A673 (cell line): ENCODE data around the gene DOCK4. TPM values are rescaled to one million over a fixed set of nuclear protein-coding genes. Genes with fewer than 3 reads are reported as not detected.

Experiments
- BruUV-seq: library from RNA; stranded (reverse); fragments of 400-500 nt; replicated peaks from 2 replicates; lab custom pipeline; 2021; lab: Mats Ljungman, UMichigan
- CTCF ChIA-PET: fragments of 300-600 bp; sonication (Branson Sonifier 250); formaldehyde crosslinking; loops from one replicate; lab custom pipeline; 2022; ENCODE audit warnings: antibody characterized with exemption; lab: Charles Lee
- POLR2A ChIA-PET: fragments of 300-600 bp; sonication (Branson Sonifier 250); formaldehyde crosslinking; loops from one replicate; lab custom pipeline; 2022; ENCODE audit warnings: antibody characterized with exemption; ENCODE audit not compliant: low non-redundant PET; lab: Charles Lee
- DNase-seq: peaks from one replicate; pipeline ENCODE4 v3.0.0-alpha.2; 2015; ENCODE audit warnings: low spot score
- H3K27ac ChIP-seq: fragments of 200-600 bp; sonication (generic); 2 replicates; pipeline ENCODE4 v1.5.1; 2016; ENCODE audit warnings: mixed run types, low read depth, mild to moderate bottlenecking, mixed read lengths, antibody characterized with exemption, low read length; ENCODE audit not compliant: poor library complexity, severe bottlenecking
- H3K27me3 ChIP-seq: fragments of 200-600 bp; sonication (generic); replicated peaks from 2 replicates; pipeline ENCODE4 v1.6.1; 2017; ENCODE audit warnings: mixed run types, low read depth, mild to moderate bottlenecking, mixed read lengths, antibody characterized with exemption, low read length; ENCODE audit not compliant: insufficient read depth, poor library complexity
- H3K36me3 ChIP-seq: fragments of 200-600 bp; sonication (generic); 2 replicates; pipeline ENCODE4 v1.6.1; 2016; ENCODE audit warnings: mixed run types, mild to moderate bottlenecking, mixed read lengths, antibody characterized with exemption, low read length; ENCODE audit not compliant: insufficient read depth, poor library complexity, severe bottlenecking
- H3K4me1 ChIP-seq: fragments of 200-600 bp; sonication (generic); 2 replicates; pipeline ENCODE4 v1.6.1; 2017; ENCODE audit warnings: mixed run types, mild to moderate bottlenecking, mixed read lengths, antibody characterized with exemption, low read length; ENCODE audit not compliant: insufficient read depth, poor library complexity, severe bottlenecking
- H3K4me3 ChIP-seq: fragments of 200-600 bp; sonication (generic); 2 replicates; pipeline ENCODE4 v1.5.1; 2016; ENCODE audit warnings: low read depth, mixed run types, mild to moderate bottlenecking, mixed read lengths, low read length; ENCODE audit not compliant: poor library complexity, severe bottlenecking
- H3K9me3 ChIP-seq: fragments of 200-600 bp; sonication (generic); 2 replicates; pipeline ENCODE4 v1.6.1; 2016; ENCODE audit warnings: mixed run types, low read depth, mild to moderate bottlenecking, mixed read lengths, antibody characterized with exemption, low read length; ENCODE audit not compliant: poor library complexity, severe bottlenecking
- EZH2 ChIP-seq: fragments of 200-600 bp; sonication (generic); IDR thresholded peaks from 2 replicates; pipeline ENCODE4 v1.6.1; 2017; ENCODE audit warnings: borderline replicate concordance, low read depth, mild to moderate bottlenecking, mixed read lengths, antibody characterized with exemption, low read length; ENCODE audit not compliant: poor library complexity, severe bottlenecking
- intact Hi-C: fragments of 100-400 bp; cut with micrococcal nuclease; formaldehyde crosslinking; loops from one replicate; pipeline ENCODE4 v1.10.0; 2022; ENCODE audit not compliant: unreplicated experiment
- total RNA-seq: library from RNA; stranded (reverse); gene quantifications from 2 replicates; pipeline ENCODE4 v1.2.3, GENCODE V29; 2021
- TF ChIP-seq, protein P1 (sequence below): fragments of 300-800, 200-600 bp; sonication (generic); conservative IDR thresholded peaks from 2 replicates; pipeline ENCODE4 v1.5.1; 2017; ENCODE audit warnings: low read depth, mild to moderate bottlenecking, antibody characterized with exemption, low read length, moderate library complexity, mixed read lengths

DOCK4 gene
- total RNA-seq, 1 experiment from 2014 or later, result 28.5 TPM

DNA sequence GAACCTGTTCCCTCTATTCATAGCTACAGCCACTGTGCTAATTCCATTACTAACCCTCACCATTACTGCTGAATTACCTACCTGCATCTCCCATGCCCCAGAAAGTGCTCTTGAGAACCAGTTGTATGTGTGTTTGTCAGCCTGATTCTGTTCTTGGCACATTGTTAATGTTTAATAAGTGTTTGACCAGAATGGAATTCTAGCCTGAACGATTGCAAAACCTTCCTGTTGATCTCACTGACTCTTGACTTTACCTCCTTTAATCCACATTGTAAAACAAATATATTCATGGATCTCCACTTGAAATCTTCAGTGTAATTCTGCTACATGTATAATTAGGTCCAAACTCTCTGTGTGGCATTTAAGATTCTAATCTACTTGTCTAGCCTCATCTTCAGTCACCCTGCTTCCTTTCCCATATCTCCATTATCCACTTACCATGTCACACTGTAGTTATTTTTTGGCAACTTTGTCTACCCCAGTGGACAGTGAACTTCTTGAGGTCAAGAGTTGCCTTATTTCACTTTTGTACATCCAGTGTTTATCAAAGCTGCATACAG, 5.2 kb upstream of the DOCK4 start:
- H3K4me3 ChIP-seq, result no peak overlapping the region
- H3K9me3 ChIP-seq, result no peaks in the 10 kb centered on the region
- no peak for DNase-seq
- no peaks in the 10 kb centered on the region for H3K27me3 ChIP-seq
- H3K36me3 ChIP-seq, result no peaks in the 10 kb centered on the region
- POLR2A ChIA-PET, result no interaction called here
- H3K4me1 ChIP-seq, result no peaks in the 10 kb centered on the region
- CTCF ChIA-PET, result no interaction called here
- BruUV-seq, result no TSS peak
- intact Hi-C loops, result no loop called here
- no peak for TF ChIP-seq EZH2
- TF ChIP-seq, protein P1, sequence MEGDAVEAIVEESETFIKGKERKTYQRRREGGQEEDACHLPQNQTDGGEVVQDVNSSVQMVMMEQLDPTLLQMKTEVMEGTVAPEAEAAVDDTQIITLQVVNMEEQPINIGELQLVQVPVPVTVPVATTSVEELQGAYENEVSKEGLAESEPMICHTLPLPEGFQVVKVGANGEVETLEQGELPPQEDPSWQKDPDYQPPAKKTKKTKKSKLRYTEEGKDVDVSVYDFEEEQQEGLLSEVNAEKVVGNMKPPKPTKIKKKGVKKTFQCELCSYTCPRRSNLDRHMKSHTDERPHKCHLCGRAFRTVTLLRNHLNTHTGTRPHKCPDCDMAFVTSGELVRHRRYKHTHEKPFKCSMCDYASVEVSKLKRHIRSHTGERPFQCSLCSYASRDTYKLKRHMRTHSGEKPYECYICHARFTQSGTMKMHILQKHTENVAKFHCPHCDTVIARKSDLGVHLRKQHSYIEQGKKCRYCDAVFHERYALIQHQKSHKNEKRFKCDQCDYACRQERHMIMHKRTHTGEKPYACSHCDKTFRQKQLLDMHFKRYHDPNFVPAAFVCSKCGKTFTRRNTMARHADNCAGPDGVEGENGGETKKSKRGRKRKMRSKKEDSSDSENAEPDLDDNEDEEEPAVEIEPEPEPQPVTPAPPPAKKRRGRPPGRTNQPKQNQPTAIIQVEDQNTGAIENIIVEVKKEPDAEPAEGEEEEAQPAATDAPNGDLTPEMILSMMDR, result no peak
- H3K27ac ChIP-seq, result no peak overlapping the region

DNA sequence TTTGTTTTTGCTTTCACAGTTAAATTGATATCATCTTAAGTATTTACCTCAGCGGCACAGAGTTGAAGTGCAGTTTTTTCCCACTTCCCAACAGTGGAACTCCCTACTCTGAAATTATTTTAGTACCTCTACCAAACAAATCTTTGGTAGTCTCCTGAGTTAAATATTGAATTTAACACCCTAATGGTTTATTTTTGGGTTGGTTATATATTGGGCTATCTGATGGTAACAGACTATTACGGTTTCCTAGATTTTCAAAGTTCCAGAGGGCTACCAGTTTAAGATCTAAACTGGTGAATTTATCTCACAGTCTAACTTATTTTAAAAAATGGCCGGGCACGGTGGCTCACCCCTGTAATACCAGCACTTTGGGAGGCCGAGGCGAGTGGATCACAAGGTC, 1.6 kb upstream of the DOCK4 start:
- Histone ChIP-seq H3K4me3 (no peak overlapping the region), H3K27ac (no peak overlapping the region), H3K36me3 (no peaks in the 10 kb centered on the region), H3K9me3 (no peaks in the 10 kb centered on the region), H3K4me1 (peaks cover 16% of the 10 kb centered on the region), H3K27me3 (no peaks in the 10 kb centered on the region)
- CTCF ChIA-PET, result no interaction called here
- no peak for DNase-seq
- no peak for TF ChIP-seq EZH2
- TF ChIP-seq, protein P1, result no peak
- intact Hi-C loops, result loop anchor here (2.0 to 10.0 kb wide), 4 partner anchors 125 to 455 kb away; no protein-coding TSS in a partner anchor
- no TSS peak for BruUV-seq
- POLR2A ChIA-PET, result no interaction called here

DNA sequence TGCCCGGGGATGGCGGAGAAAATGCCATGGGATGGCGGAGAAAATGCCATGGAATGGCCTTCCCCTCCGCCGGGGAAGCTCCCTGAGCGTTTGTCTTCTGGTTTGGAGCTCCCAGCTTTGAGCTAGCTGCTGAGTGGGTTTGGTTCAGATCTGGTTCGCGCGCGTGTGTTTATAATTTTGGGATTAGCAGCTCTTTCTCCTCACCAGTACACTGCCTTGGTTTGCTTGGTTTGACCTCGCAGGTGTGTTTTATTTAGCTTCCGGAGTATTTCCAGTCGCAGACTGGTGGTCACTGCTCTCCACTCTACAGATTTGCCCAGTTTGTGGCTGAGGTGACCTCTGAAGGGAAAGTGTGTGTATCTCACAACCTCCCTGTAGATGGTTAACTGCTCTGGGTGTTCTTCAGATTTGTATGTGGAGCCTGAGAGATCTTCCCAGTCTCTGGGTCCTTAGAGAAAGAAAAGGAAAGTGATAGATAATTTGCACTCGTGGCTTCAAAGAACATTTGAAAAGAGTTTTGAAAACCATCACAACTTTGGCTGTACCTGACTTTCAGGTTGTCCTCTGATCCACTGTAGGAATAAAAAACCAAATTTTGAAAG, 893 bp upstream of the DOCK4 start:
- Histone ChIP-seq H3K36me3 (no peaks in the 10 kb centered on the region), H3K4me1 (peaks cover 17% of the 10 kb centered on the region), H3K27ac (peak overlapping the region; percentile 85), H3K27me3 (no peaks in the 10 kb centered on the region), H3K9me3 (no peaks in the 10 kb centered on the region), H3K4me3 (peak overlapping the region; percentile 96)
- TF ChIP-seq, protein P1, result no peak
- no peak for TF ChIP-seq EZH2
- CTCF ChIA-PET, result no interaction called here
- POLR2A ChIA-PET, result no interaction called here
- TSS peak; percentile 74 for BruUV-seq
- DNase-seq, result no peak
- intact Hi-C loops, result loop anchor here (2.0 to 10.0 kb wide), 4 partner anchors 125 to 455 kb away; no protein-coding TSS in a partner anchor
